Measurements from ENCODE around the gene TICAM1. TPM values are rescaled to one million over a fixed set of nuclear protein-coding genes. Genes with fewer than 3 reads are reported as not detected.
"Not testable (repeated sequence)": the region's sequence is repeated elsewhere in the genome, so short reads cannot be mapped to it uniquely, and the experiment has no call there.

TICAM1 gene
- total RNA-seq, 4 donors from 2014 or later = 3.5 to 10.8 (median 4.7) TPM

DNA sequence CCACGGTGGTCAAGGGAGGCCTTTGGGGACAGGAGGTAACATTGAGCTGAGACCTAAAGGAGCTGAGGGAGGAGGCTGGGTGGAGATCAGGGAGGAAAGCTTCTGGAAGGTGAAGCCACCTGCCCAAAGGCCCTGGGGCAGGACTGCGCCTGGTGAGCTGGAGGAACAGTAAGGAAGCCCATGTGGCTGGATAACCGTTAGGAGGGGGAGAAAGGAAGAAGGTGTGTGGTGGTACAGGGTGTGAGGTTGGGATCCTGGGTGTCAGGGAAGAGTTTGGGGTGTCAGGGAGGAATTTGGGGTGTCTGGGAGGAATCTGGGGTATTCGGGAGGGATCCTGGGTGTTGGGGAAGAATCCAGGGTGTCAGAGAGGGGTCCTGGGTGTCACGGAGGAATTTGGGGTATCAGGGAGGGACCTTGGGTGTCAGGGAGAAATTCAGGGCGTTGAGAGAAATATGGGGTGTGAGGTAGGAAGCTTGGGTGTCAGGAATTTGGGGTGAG, 695 bp downstream of the TICAM1 start:
- peaks cover 0 to 2% (median 0%) of the 10 kb centered on the region in 3 donors for H3K36me3 ChIP-seq
- H3K27me3 ChIP-seq = no peaks in the 10 kb centered on the region
- peak overlapping the region; percentile 70 to 98 (median 83) for H3K4me3 ChIP-seq
- WGBS, 2 donors = 59 to 62% methylated on average over 6 of the region's 6 CpGs
- TF ChIP-seq, protein P1, sequence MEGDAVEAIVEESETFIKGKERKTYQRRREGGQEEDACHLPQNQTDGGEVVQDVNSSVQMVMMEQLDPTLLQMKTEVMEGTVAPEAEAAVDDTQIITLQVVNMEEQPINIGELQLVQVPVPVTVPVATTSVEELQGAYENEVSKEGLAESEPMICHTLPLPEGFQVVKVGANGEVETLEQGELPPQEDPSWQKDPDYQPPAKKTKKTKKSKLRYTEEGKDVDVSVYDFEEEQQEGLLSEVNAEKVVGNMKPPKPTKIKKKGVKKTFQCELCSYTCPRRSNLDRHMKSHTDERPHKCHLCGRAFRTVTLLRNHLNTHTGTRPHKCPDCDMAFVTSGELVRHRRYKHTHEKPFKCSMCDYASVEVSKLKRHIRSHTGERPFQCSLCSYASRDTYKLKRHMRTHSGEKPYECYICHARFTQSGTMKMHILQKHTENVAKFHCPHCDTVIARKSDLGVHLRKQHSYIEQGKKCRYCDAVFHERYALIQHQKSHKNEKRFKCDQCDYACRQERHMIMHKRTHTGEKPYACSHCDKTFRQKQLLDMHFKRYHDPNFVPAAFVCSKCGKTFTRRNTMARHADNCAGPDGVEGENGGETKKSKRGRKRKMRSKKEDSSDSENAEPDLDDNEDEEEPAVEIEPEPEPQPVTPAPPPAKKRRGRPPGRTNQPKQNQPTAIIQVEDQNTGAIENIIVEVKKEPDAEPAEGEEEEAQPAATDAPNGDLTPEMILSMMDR (IDR thresholded peaks at IDR 0.05) = no peak
- peak overlapping the region; percentile 34 to 96 (median 90) for H3K27ac ChIP-seq
- H3K4me1 ChIP-seq = peaks cover 0 to 32% (median 4%) of the 10 kb centered on the region in 4 donors
- no peaks in the 10 kb centered on the region for H3K9me3 ChIP-seq
- no peak for DNase-seq (ENCODE audit: low spot score in 2 of 2)

DNA sequence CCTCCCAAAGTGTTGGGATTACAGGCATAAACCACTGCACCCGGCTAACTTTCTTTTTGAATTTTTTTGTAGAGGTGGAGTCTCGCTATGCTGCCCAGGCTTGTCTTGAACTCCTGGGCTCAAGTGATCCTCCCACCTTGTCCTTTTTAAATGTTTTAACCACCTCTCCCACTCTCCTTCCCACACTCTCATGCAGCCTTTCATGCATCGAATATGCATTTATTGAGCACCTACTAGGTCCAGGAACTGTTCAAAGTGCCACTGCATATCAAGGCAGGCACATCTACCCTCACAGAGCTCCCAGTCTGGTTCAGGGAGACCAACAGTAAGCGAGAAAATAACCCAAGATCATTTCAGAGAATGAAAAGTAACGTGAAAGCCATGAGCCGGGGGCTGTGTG, 1.2 kb downstream of the TICAM1 start:
- H3K27ac ChIP-seq = peak overlapping the region in 3 of 4 donors; percentile 88 to 96 (median 92)
- peak overlapping the region in 3 of 4 donors; percentile 82 to 98 (median 84) for H3K4me3 ChIP-seq
- no peaks in the 10 kb centered on the region for H3K9me3 ChIP-seq
- 83 to 86% methylated on average over 6 of the region's 6 CpGs for WGBS, 2 donors
- peaks cover 0 to 6% (median 0%) of the 10 kb centered on the region in 3 donors for H3K36me3 ChIP-seq
- DNase-seq (ENCODE audit: low spot score in 2 of 2) = no peak
- TF ChIP-seq POLR2A (IDR thresholded peaks at IDR 0.05) (no peak), EP300 (IDR thresholded peaks at IDR 0.05) (no peak)
- peaks cover 0 to 32% (median 4%) of the 10 kb centered on the region in 4 donors for H3K4me1 ChIP-seq
- H3K27me3 ChIP-seq = no peaks in the 10 kb centered on the region

DNA sequence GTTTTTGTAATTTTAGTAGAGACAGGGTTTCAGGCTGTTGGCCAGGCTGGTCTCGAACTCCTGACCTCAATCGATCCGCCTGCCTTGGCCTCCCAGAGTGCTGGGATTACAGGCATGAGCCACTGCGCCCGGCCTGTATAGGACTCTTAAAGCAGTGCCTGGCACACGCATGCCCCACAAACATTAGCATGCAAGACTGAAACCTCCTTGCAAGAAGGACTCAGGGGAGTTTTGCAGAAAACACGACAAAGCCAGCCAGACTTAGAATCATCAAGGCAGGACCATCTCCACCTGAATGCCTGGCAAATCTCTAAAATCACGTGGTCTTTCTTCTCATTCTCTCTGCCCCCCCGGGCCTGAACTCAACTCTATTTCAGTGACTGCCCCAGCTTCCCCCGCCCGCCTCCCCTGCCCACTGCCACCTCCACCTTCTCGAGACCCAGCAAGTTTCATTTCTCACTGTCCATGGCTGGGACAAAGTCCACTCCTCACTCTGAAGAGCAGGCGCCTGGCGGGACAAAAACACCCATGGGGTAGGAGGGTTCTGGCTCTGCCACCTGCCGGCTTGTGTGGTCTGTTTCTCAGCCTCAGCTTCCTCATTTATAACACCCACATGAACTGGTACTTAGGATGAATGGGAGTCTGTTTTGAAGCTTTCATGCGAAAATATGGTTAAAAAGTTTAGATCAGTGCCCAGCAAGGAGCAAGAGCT, 2.4 kb downstream of the TICAM1 start:
- Histone ChIP-seq H3K36me3 (peaks cover 0 to 13% (median 0%) of the 10 kb centered on the region in 3 donors), H3K27ac (peak overlapping the region in 3 of 4 donors; percentile 43 to 66 (median 58)), H3K4me3 (no peak overlapping the region), H3K27me3 (no peaks in the 10 kb centered on the region), H3K4me1 (peaks cover 0 to 32% (median 4%) of the 10 kb centered on the region in 4 donors), H3K9me3 (no peaks in the 10 kb centered on the region)
- DNase-seq (ENCODE audit: low spot score in 2 of 2) = no peak
- TF ChIP-seq, protein P1 (IDR thresholded peaks at IDR 0.05) = peak in 1 of 5 experiments; percentile 7
- TF ChIP-seq POLR2A (IDR thresholded peaks at IDR 0.05) = no peak
- WGBS, 2 donors = 48 to 62% methylated on average over 16 of the region's 16 CpGs

DNA sequence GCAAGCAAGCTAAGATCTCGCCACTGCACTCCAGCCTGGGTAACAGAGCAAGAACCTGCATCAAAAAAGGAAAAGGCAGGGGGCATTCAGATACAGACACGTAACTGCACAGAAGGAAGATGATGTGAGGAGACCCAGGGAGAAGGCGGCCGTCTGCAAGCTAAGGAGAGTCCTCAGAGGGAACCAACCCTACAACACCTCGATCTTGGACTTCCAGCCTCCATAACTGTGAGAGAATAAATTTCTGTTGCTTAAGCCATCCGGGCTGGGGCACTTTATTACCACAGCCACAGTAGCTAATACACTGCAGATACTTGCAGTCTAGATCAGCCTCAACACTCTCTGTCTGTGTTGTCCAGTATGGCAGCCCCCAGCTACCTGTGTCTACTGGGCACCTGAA, 7.9 kb downstream of the TICAM1 start:
- Histone ChIP-seq H3K4me3 (no peak overlapping the region), H3K9me3 (no peaks in the 10 kb centered on the region), H3K4me1 (peaks cover 0 to 3% (median 0%) of the 10 kb centered on the region in 4 donors), H3K36me3 (peaks cover 0 to 52% (median 0%) of the 10 kb centered on the region in 3 donors), H3K27ac (no peak overlapping the region), H3K27me3 (no peaks in the 10 kb centered on the region)
- TF ChIP-seq EP300 (IDR thresholded peaks at IDR 0.05) (no peak), POLR2A (IDR thresholded peaks at IDR 0.05) (no peak)
- TF ChIP-seq, protein P1 (IDR thresholded peaks at IDR 0.05) = no peak
- DNase-seq (ENCODE audit: low spot score in 2 of 2) = no peak
- 79% methylated on average over 6 of the region's 6 CpGs for WGBS, 2 donors

DNA sequence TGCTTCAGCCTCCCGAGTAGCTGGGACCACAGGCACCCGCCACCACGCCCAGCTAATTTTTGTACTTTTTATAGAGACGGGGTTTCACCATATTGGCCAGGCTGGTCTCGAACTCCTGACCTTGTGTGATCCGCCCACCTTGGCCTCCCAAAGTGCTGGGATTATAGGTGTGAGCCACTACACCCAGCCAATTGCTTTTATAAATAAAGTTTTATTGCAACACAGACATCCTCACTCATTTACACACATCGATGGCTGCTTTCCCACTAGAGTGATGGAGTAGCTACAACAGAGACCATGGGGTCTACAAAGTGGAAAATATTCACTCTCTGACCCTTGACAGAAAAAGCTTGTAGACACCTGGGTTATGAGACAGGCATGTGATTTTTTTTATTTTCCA, 9.2 kb downstream of the TICAM1 start:
- H3K4me1 ChIP-seq; H3K4me3 ChIP-seq; DNase-seq (ENCODE audit: low spot score in 2 of 2); H3K27ac ChIP-seq; H3K9me3 ChIP-seq; H3K27me3 ChIP-seq: not testable (repeated sequence)
- H3K36me3 ChIP-seq = peaks cover 0 to 64% (median 0%) of the 10 kb centered on the region in 3 donors
- WGBS, 2 donors = 96% methylated on average over 7 of the region's 7 CpGs

DNA sequence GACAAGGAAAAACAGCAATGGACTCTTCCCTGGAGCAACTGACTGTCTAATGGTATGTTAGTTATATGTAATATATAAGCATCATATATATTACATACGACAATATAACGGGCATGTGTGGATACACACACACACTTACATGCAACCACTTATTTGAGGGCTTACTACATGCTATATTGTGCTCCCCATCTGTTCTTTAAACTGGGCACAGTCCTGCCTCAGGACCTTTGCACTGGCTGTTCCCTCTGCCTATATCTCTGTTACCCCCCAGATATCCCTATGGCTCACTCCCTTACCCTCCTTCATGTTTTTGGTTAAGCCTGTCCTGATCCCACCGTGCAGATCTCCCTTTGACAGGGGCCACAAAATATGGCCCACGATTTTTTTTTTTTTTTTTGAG, 10.2 kb downstream of the TICAM1 start:
- Histone ChIP-seq H3K27me3 (no peaks in the 10 kb centered on the region), H3K4me1 (peaks cover 0 to 1% (median 0%) of the 10 kb centered on the region in 4 donors), H3K36me3 (peaks cover 0 to 75% (median 0%) of the 10 kb centered on the region in 3 donors), H3K4me3 (no peak overlapping the region), H3K9me3 (no peaks in the 10 kb centered on the region), H3K27ac (no peak overlapping the region)
- DNase-seq (ENCODE audit: low spot score in 2 of 2) = no peak
- 67 to 90% methylated on average over 4 of the region's 4 CpGs for WGBS, 2 donors
- TF ChIP-seq, protein P1 (IDR thresholded peaks at IDR 0.05) = no peak
- TF ChIP-seq POLR2A (IDR thresholded peaks at IDR 0.05) = no peak

Data from tibial nerve (tissue), 4 donors.